ENCODE measurements around the gene SLMAP. TPM values are rescaled to one million over a fixed set of nuclear protein-coding genes. Genes with fewer than 3 reads are reported as not detected.

SLMAP gene
- total and polyA plus RNA-seq, 2 donors (not counting 1 experiment from before 2014, with no cell fraction given), result 9.7 to 67.2 TPM

- CTCF ChIA-PET, result no interaction called here
Observed at GRCh38 chr3:57962448-57962834, 206.3 kb downstream of the SLMAP start.

GRCh38 chr3:57963811-57964346, 207.8 kb downstream of the SLMAP start:
- POLR2A ChIA-PET, result no interaction called here
- Mint-ChIP-seq H3K9me3 (ENCODE audit: insufficient read depth) (no peaks in the 10 kb centered on the region), H3K4me1 (peaks cover 12% of the 10 kb centered on the region), H3K27ac (no peak overlapping the region), H3K27me3 (no peaks in the 10 kb centered on the region), H3K4me3 (no peak overlapping the region)
- Histone ChIP-seq H3K27me3 (replicated peaks in 1 of 4; ENCODE audit: control extremely low read depth in 1 of 4, control insufficient read depth in 3 of 4, insufficient read depth in 4 of 4, low read length in 3 of 4) (no peaks in the 10 kb centered on the region), H3K36me3 (replicated peaks in 1 of 2; ENCODE audit: control extremely low read depth in 1 of 2, control insufficient read depth in 1 of 2, extremely low read depth in 1 of 2, insufficient read depth in 2 of 2, low read length in 1 of 2) (no peaks in the 10 kb centered on the region), H3K4me2 (replicated peaks; ENCODE audit: low read depth, low read length, poor library complexity, severe bottlenecking) (no peak overlapping the region), H3K9ac (ENCODE audit: low read length) (no peak overlapping the region), H3K9me3 (ENCODE audit: control extremely low read depth in 1 of 3, control insufficient read depth in 2 of 3, insufficient read depth in 1 of 3, low read length in 2 of 3) (peaks cover 0 to 2% (median 0%) of the 10 kb centered on the region in 3 donors), H3K4me3 (ENCODE audit: control extremely low read depth in 1 of 5, extremely low read depth in 1 of 5, insufficient read depth in 1 of 5, low read depth in 2 of 5, low read length in 4 of 5) (no peak overlapping the region), H4K20me1 (ENCODE audit: control insufficient read depth, insufficient read depth, low read length, poor library complexity, severe bottlenecking) (no peaks in the 10 kb centered on the region), H2AFZ (ENCODE audit: insufficient read depth, low read depth, low read length, poor library complexity, severe bottlenecking) (no peak overlapping the region), H3K27ac (ENCODE audit: low read length in 2 of 2) (no peak overlapping the region), H3K79me2 (ENCODE audit: control insufficient read depth, insufficient read depth, low read length) (no peaks in the 10 kb centered on the region), H3K4me1 (ENCODE audit: control insufficient read depth in 2 of 2, insufficient read depth in 2 of 2, low read length in 2 of 2) (peaks cover 12% of the 10 kb centered on the region in 2 donors)
- 96% methylated on average over 6 of the region's 7 CpGs for WGBS (ENCODE audit: insufficient coverage)
- CTCF ChIA-PET, result no interaction called here
- DNase-seq, result no peak
- intact Hi-C loops (cut with micrococcal nuclease), result no loop called here
- no peak for ATAC-seq (ENCODE audit: low read depth)
- TF ChIP-seq CTCF (IDR thresholded peaks at IDR 0.05) (no peak), EZH2 (IDR thresholded peaks at IDR 0.05; ENCODE audit: borderline replicate concordance, insufficient read depth, low read depth, low read length, poor library complexity, severe bottlenecking) (no peak)

More at GRCh38 chr3:57962448-57962834, 206.3 kb downstream of the SLMAP start:
- Histone ChIP-seq H3K27me3 (replicated peaks in 1 of 4; ENCODE audit: control extremely low read depth in 1 of 4, control insufficient read depth in 3 of 4, insufficient read depth in 4 of 4, low read length in 3 of 4) (no peaks in the 10 kb centered on the region), H3K79me2 (ENCODE audit: control insufficient read depth, insufficient read depth, low read length) (no peaks in the 10 kb centered on the region), H3K9me3 (ENCODE audit: control extremely low read depth in 1 of 3, control insufficient read depth in 2 of 3, insufficient read depth in 1 of 3, low read length in 2 of 3) (peaks cover 0 to 16% (median 3%) of the 10 kb centered on the region in 3 donors), H3K36me3 (replicated peaks in 1 of 2; ENCODE audit: control extremely low read depth in 1 of 2, control insufficient read depth in 1 of 2, extremely low read depth in 1 of 2, insufficient read depth in 2 of 2, low read length in 1 of 2) (no peaks in the 10 kb centered on the region), H3K4me1 (ENCODE audit: control insufficient read depth in 2 of 2, insufficient read depth in 2 of 2, low read length in 2 of 2) (peaks cover 18 to 19% of the 10 kb centered on the region in 2 donors), H4K20me1 (ENCODE audit: control insufficient read depth, insufficient read depth, low read length, poor library complexity, severe bottlenecking) (no peaks in the 10 kb centered on the region), H3K4me3 (ENCODE audit: control extremely low read depth in 1 of 5, extremely low read depth in 1 of 5, insufficient read depth in 1 of 5, low read depth in 2 of 5, low read length in 4 of 5) (no peak overlapping the region), H3K4me2 (replicated peaks; ENCODE audit: low read depth, low read length, poor library complexity, severe bottlenecking) (no peak overlapping the region), H3K9ac (ENCODE audit: low read length) (no peak overlapping the region), H3K27ac (ENCODE audit: low read length in 2 of 2) (no peak overlapping the region), H2AFZ (ENCODE audit: insufficient read depth, low read depth, low read length, poor library complexity, severe bottlenecking) (no peak overlapping the region)
- POLR2A ChIA-PET, result no interaction called here
- WGBS (ENCODE audit: insufficient coverage), result 98% methylated on average over 5 of the region's 6 CpGs
- TF ChIP-seq CTCF (IDR thresholded peaks at IDR 0.05) (no peak), EZH2 (IDR thresholded peaks at IDR 0.05; ENCODE audit: borderline replicate concordance, insufficient read depth, low read depth, low read length, poor library complexity, severe bottlenecking) (no peak)
- H3K4me1 Mint-ChIP-seq, result peaks cover 18% of the 10 kb centered on the region
- H3K4me3 Mint-ChIP-seq, result no peak overlapping the region
- ATAC-seq (ENCODE audit: low read depth), result no peak
- H3K9me3 Mint-ChIP-seq (ENCODE audit: insufficient read depth), result no peaks in the 10 kb centered on the region
- DNase-seq, result no peak
- no peak overlapping the region for H3K27ac Mint-ChIP-seq
- H3K27me3 Mint-ChIP-seq, result no peaks in the 10 kb centered on the region
- intact Hi-C loops (cut with micrococcal nuclease), result no loop called here

Data from B cell (primary cell).